IMR-90 (cell line): ENCODE results near the gene KCNJ18.
"Not testable (repeated sequence)": the region's sequence is repeated elsewhere in the genome, so short reads cannot be mapped to it uniquely, and the experiment has no call there.

Source experiments
- MAFK ChIP-seq: IDR thresholded peaks from 2 replicates; pipeline ENCODE4 v1.6.1; 2012; ENCODE audit warnings: low read depth, low read length, improper control_type of control experiment
- MXI1 ChIP-seq: IDR thresholded peaks from 2 replicates; pipeline ENCODE4 v1.6.1; 2012; ENCODE audit warnings: low read depth, mild to moderate bottlenecking, low read length, moderate library complexity, borderline replicate concordance
- POLR2A ChIP-seq: IDR thresholded peaks from 2 replicates; pipeline ENCODE4 v1.6.1; 2012; ENCODE audit warnings: mild to moderate bottlenecking, low read depth, low read length
- SMC3 ChIP-seq: fragments of 150-350 bp; IDR thresholded peaks from 2 replicates; pipeline ENCODE4 v1.6.1; 2016; ENCODE audit warnings: low read depth, mild to moderate bottlenecking, antibody characterized with exemption, low read length, moderate library complexity
- TF ChIP-seq, protein P1 (sequence below): conservative IDR thresholded peaks from 2 replicates; pipeline ENCODE4 v1.5.1; 2012; ENCODE audit warnings: mild to moderate bottlenecking, low read depth, low read length, improper control_type of control experiment

DNA sequence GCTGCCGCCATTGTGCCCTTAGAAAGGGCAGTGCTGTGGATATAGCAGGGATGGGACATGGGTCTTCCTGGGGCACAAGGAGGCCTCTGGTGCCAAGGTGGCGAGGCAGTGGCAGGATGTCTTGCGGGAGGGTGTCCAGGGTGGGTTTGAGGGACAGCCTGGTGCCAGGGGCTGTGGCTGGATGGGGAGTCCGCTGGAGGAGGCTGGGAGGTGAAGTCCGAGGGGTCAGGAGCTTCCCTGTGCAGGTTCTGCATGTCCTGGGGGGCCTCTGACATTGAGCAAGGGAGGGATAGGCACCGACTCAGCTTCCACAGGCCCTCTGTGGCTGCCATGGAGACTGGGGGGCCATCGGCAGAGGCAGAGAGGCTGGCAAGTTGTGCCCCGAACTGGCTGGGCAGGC is 9.7 kb downstream of the KCNJ18 start:
- TF ChIP-seq, protein P1, sequence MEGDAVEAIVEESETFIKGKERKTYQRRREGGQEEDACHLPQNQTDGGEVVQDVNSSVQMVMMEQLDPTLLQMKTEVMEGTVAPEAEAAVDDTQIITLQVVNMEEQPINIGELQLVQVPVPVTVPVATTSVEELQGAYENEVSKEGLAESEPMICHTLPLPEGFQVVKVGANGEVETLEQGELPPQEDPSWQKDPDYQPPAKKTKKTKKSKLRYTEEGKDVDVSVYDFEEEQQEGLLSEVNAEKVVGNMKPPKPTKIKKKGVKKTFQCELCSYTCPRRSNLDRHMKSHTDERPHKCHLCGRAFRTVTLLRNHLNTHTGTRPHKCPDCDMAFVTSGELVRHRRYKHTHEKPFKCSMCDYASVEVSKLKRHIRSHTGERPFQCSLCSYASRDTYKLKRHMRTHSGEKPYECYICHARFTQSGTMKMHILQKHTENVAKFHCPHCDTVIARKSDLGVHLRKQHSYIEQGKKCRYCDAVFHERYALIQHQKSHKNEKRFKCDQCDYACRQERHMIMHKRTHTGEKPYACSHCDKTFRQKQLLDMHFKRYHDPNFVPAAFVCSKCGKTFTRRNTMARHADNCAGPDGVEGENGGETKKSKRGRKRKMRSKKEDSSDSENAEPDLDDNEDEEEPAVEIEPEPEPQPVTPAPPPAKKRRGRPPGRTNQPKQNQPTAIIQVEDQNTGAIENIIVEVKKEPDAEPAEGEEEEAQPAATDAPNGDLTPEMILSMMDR: not testable (repeated sequence)
- not testable (repeated sequence) for TF ChIP-seq SMC3, MXI1, MAFK, POLR2A
